Astrocyte of the cerebellum (primary cell): Measurements from ENCODE around the gene CYFIP1.
A peak's percentile ranks its signal among the peaks of the same experiment; 100 is the strongest.

ENCODE experiments used
- DNase-seq: peaks from one replicate; pipeline ENCODE4 v3.0.0-alpha.2; 2011; ENCODE audit warnings: low read depth
- H3K4me3 ChIP-seq: 2 replicates; pipeline ENCODE4 v1.5.1; 2011; ENCODE audit warnings: mild to moderate bottlenecking, low read depth, low read length, moderate library complexity
- in situ Hi-C: cut with HindIII; loops from 2 replicates; pipeline ENCODE4 v1.10.0; 2017; ENCODE audit warnings: low sequenced_read_pairs
- TF ChIP-seq, protein P1 (sequence below): IDR thresholded peaks from 2 replicates; pipeline ENCODE4 v1.5.1; 2012; ENCODE audit warnings: low read length, low read depth, moderate library complexity, mild to moderate bottlenecking; ENCODE audit errors: missing control alignments

Gene CYFIP1

DNA sequence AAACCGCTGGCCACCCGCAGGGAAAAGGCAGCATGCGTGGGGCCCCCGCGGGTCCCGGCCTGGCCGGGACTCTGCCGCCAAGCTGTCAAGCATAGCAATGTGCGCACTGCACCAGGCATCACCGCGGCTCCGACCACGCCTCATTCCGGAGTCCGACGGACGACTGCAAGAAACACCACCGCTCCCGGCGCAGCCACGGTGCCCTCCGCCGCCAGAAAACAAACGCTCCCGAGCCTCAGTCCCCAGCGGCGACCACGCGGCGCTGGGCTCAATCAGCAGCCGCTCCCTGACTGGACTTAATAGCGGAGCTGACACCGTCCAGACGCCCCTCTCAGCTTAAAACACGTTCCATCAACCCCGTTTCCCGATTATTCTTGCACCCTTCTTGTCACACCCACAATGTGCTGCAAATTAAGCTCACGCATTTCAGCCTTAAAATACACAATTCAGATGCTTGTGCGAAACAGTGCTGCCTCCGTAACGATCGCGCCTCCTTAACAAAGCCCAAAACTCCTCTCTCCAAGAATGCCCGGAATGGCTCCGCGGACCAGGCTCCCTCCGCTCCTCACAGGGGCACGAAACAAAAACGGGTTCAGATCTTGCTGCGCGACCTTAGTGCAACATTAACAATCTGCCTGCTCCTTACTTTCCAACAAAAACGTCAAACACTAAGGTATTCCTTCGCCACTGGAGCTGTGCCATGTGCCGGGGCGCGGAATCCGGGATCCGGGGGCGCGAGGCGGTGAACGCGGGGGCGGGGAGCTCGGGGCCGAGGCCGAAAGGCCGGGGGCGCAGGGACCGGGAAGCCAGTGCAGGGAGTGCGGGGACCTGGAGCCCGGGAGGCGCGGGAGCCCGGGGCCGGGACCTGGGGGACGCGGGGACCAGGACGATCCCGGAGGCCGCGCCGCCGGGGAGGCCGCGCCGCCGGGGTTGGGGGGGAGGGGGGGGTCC is 655 bp downstream of the CYFIP1 start:
- in situ Hi-C loops: no loop called here
- no peak for DNase-seq
- H3K4me3 ChIP-seq: peak overlapping the region; percentile 74
- TF ChIP-seq, protein P1, sequence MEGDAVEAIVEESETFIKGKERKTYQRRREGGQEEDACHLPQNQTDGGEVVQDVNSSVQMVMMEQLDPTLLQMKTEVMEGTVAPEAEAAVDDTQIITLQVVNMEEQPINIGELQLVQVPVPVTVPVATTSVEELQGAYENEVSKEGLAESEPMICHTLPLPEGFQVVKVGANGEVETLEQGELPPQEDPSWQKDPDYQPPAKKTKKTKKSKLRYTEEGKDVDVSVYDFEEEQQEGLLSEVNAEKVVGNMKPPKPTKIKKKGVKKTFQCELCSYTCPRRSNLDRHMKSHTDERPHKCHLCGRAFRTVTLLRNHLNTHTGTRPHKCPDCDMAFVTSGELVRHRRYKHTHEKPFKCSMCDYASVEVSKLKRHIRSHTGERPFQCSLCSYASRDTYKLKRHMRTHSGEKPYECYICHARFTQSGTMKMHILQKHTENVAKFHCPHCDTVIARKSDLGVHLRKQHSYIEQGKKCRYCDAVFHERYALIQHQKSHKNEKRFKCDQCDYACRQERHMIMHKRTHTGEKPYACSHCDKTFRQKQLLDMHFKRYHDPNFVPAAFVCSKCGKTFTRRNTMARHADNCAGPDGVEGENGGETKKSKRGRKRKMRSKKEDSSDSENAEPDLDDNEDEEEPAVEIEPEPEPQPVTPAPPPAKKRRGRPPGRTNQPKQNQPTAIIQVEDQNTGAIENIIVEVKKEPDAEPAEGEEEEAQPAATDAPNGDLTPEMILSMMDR: no peak

- DNase-seq: no peak
- H3K4me3 ChIP-seq: peak overlapping the region; percentile 74
- in situ Hi-C loops: no loop called here
- TF ChIP-seq, protein P1: no peak
These were observed 1.4 kb downstream of the CYFIP1 start for GRCh38 chr15:22978691-22979237.

- TF ChIP-seq, protein P1: no peak
- in situ Hi-C loops: no loop called here
- no peak for DNase-seq
- H3K4me3 ChIP-seq: no peak overlapping the region
These were observed 5.4 kb downstream of the CYFIP1 start for GRCh38 chr15:22974745-22975144.

GRCh38 chr15:22973987-22974386 is 6.2 kb downstream of the CYFIP1 start:
- in situ Hi-C loops: no loop called here
- no peak for DNase-seq
- TF ChIP-seq, protein P1: no peak
- H3K4me3 ChIP-seq: no peak overlapping the region

- TF ChIP-seq, protein P1: no peak
- no peak overlapping the region for H3K4me3 ChIP-seq
- in situ Hi-C loops: no loop called here
- no peak for DNase-seq
These were observed 6.9 kb downstream of the CYFIP1 start for GRCh38 chr15:22973286-22973685.

GRCh38 chr15:22969489-22969888 is 10.7 kb downstream of the CYFIP1 start:
- TF ChIP-seq, protein P1: no peak
- no peak for DNase-seq
- in situ Hi-C loops: no loop called here
- no peak overlapping the region for H3K4me3 ChIP-seq
